ENCODE measurements around the gene FAM181A. TPM values are rescaled to one million over a fixed set of nuclear protein-coding genes. Genes with fewer than 3 reads are reported as not detected.

Gene FAM181A
- total and polyA plus RNA-seq, 2 experiments from 2014 or later: not detected

DNA sequence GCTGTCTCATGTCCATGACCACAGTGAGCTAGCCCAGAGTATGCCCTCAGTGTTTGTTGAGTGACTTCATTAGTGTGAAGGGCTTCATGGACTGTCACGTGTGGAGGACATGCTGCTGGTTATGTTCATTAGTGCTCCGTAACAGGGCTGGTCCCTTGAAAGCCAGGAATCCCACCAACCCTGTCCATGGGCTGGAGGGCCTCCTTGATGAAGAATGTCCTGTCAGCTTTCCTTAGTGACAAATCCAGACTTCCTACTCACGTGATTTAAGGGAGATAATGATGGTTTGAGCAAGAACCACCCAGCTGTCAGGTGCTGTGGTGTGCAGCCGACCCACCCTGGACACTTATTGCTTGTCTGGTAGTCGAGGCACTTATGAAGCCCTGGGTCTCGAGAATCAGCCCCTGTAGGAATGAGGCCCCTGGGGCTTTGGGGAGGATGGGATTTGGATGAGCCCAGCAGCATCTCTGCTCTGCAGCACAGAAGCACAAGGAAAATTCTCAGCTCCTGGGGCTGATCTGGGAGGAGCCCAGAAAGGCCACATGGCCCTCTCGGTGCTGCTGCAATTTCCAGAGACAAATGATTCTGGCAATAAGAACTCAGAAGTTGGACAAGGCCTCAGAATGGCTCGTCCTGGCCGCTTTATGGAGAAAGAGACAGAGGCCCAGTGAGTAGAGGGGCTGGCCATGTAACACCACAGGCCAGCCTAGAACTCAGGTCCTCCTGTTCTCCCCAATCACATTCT lies 37.2 kb upstream of the FAM181A start (continued):
- TF ChIP-seq EZH2phosphoT487 (IDR thresholded peaks at IDR 0.05; ENCODE audit: unreplicated experiment): no peak

DNA sequence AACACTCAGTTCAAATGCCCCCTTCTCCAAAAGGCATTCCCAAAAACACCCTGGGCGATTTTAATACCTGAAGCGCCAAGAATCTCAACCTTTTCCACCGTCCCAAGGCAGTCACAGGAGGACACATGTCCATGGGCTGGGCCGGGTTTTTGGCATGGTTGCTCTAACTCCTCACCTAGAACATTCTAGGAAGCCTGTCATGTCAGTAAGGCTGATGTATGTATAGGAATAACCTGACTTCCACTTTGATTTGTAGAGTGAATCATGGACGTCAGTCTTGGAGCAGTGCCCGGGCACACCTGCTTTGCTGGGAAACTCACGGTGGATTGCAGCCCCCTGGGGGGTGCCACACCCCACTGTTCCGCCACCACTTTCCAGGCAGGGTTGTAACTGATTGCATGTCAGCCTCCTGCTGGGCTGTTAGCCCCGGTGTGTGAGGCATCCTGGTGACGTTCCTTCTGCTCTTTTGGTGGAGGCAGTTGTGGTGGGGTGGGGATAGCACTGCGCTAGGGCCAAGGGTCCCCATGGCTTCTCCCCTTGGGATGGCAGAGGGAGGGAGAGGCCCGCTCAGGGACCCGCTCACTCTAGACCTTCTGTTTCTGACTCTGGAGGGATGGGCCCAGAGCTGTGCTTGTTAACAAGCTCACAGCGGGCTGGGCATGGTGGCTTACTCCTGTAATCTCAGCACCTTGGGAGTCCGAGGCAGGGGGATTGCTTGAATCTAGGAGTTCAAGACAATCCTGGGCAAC lies 35.2 kb upstream of the FAM181A start:
- Histone ChIP-seq H3F3A (replicated peaks; ENCODE audit: low read depth) (no peaks in the 10 kb centered on the region), H3K9me2 (ENCODE audit: insufficient read depth) (no peaks in the 10 kb centered on the region), H3K36me3 (ENCODE audit: insufficient read depth) (no peaks in the 10 kb centered on the region; the same call in 1 of the 2 replicates), H3K4me2 (no peak overlapping the region), H3K27ac (ENCODE audit: low read depth) (no peak overlapping the region), H3K4me1 (ENCODE audit: insufficient read depth) (peaks cover 20% of the 10 kb centered on the region), H2AFZ (no peak overlapping the region), H3K27me3 (ENCODE audit: insufficient read depth) (no peaks in the 10 kb centered on the region), H4K20me1 (replicated peaks; ENCODE audit: insufficient read depth) (no peaks in the 10 kb centered on the region), H3K79me2 (replicated peaks; ENCODE audit: insufficient read depth) (no peaks in the 10 kb centered on the region), H3K4me3 (no peak overlapping the region)
- Mint-ChIP-seq H3K4me3 (no peak overlapping the region), H3K36me3 (ENCODE audit: low read depth) (no peaks in the 10 kb centered on the region), H3K27ac (no peak overlapping the region), H3K4me1 (peaks cover 39% of the 10 kb centered on the region), H3K9me3 (no peaks in the 10 kb centered on the region; the same call in 2 of the 3 replicates), H3K27me3 (ENCODE audit: insufficient read depth, low read depth, poor library complexity) (peaks cover 10% of the 10 kb centered on the region)
- TF ChIP-seq CREB1 (CRISPR knock-in tag; IDR thresholded peaks at IDR 0.05; ENCODE audit: low read depth) (no peak), ZNF114 (CRISPR knock-in tag; IDR thresholded peaks at IDR 0.05) (no peak), POLR2AphosphoS5 (IDR thresholded peaks at IDR 0.05; ENCODE audit: low read depth) (no peak), STAT1 (IDR thresholded peaks at IDR 0.05; ENCODE audit: unreplicated experiment) (no peak), NANOG (IDR thresholded peaks at IDR 0.05; ENCODE audit: borderline replicate concordance) (no peak)
- TF ChIP-seq, protein P1, sequence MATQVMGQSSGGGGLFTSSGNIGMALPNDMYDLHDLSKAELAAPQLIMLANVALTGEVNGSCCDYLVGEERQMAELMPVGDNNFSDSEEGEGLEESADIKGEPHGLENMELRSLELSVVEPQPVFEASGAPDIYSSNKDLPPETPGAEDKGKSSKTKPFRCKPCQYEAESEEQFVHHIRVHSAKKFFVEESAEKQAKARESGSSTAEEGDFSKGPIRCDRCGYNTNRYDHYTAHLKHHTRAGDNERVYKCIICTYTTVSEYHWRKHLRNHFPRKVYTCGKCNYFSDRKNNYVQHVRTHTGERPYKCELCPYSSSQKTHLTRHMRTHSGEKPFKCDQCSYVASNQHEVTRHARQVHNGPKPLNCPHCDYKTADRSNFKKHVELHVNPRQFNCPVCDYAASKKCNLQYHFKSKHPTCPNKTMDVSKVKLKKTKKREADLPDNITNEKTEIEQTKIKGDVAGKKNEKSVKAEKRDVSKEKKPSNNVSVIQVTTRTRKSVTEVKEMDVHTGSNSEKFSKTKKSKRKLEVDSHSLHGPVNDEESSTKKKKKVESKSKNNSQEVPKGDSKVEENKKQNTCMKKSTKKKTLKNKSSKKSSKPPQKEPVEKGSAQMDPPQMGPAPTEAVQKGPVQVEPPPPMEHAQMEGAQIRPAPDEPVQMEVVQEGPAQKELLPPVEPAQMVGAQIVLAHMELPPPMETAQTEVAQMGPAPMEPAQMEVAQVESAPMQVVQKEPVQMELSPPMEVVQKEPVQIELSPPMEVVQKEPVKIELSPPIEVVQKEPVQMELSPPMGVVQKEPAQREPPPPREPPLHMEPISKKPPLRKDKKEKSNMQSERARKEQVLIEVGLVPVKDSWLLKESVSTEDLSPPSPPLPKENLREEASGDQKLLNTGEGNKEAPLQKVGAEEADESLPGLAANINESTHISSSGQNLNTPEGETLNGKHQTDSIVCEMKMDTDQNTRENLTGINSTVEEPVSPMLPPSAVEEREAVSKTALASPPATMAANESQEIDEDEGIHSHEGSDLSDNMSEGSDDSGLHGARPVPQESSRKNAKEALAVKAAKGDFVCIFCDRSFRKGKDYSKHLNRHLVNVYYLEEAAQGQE (IDR thresholded peaks at IDR 0.05; ENCODE audit: unreplicated experiment): no peak
- TF ChIP-seq, protein P2, sequence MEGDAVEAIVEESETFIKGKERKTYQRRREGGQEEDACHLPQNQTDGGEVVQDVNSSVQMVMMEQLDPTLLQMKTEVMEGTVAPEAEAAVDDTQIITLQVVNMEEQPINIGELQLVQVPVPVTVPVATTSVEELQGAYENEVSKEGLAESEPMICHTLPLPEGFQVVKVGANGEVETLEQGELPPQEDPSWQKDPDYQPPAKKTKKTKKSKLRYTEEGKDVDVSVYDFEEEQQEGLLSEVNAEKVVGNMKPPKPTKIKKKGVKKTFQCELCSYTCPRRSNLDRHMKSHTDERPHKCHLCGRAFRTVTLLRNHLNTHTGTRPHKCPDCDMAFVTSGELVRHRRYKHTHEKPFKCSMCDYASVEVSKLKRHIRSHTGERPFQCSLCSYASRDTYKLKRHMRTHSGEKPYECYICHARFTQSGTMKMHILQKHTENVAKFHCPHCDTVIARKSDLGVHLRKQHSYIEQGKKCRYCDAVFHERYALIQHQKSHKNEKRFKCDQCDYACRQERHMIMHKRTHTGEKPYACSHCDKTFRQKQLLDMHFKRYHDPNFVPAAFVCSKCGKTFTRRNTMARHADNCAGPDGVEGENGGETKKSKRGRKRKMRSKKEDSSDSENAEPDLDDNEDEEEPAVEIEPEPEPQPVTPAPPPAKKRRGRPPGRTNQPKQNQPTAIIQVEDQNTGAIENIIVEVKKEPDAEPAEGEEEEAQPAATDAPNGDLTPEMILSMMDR (conservative IDR thresholded peaks at IDR 0.05; ENCODE audit: low read depth in 2 of 2): no peak
- DNase-seq (ENCODE audit: low spot score) (no peak), ATAC-seq (no peak)
